B cell (primary cell): ENCODE results near the gene C6orf132. TPM values are rescaled to one million over a fixed set of nuclear protein-coding genes. Genes with fewer than 3 reads are reported as not detected.

Source experiments
- ATAC-seq: fragments of 200-7000 bp; cut with Tn5 transposase; one replicate; pipeline ENCODE4 v1.10.0; 2021; ENCODE audit warnings: low read depth, mild to moderate bottlenecking, moderate number of reproducible peaks, moderate library complexity
- CTCF ChIA-PET: fragments of 350-600 bp; sonication (Branson Sonifier 250); formaldehyde crosslinking; loops from one replicate; lab custom pipeline; 2021; ENCODE audit warnings: antibody characterized with exemption, inconsistent platforms; lab: Charles Lee
- POLR2A ChIA-PET: fragments of 350-600 bp; sonication (Branson Sonifier 250); formaldehyde crosslinking; loops from one replicate; lab custom pipeline; 2021; ENCODE audit warnings: antibody characterized with exemption; lab: Charles Lee
- DNase-seq: peaks from one replicate; pipeline ENCODE4 v3.0.0; 2013
- H2AFZ ChIP-seq: 2 replicates; pipeline ENCODE4 v1.6.1; 2012; ENCODE audit warnings: mild to moderate bottlenecking, low read depth, low read length; ENCODE audit not compliant: insufficient read depth, poor library complexity, severe bottlenecking
- H3K27ac ChIP-seq, 2 donors: 1 replicate in 1 of 2; 2 replicates in 1 of 2; pipeline ENCODE4 v1.5.1; 2012 to 2013; ENCODE audit warnings: low read length in 2 of 2, mild to moderate bottlenecking in 2 of 2, moderate library complexity in 1 of 2
- H3K27me3 ChIP-seq, 4 experiments: fragments of 200-600 bp in 1 of 4; sonication (generic) in 1 of 4; replicated peaks in 1 of 4; 1 replicate in 2 of 4; 2 replicates in 2 of 4; pipeline versions ENCODE4 v1.6.1 to v1.7.0; 2013 to 2016; ENCODE audit warnings: low read length in 3 of 4, mild to moderate bottlenecking in 2 of 4, mixed read lengths in 1 of 4, moderate library complexity in 1 of 4; ENCODE audit not compliant: insufficient read depth in 4 of 4, control insufficient read depth in 3 of 4; ENCODE audit errors: control extremely low read depth in 1 of 4
- H3K36me3 ChIP-seq, 2 experiments: replicated peaks in 1 of 2; 1 replicate in 1 of 2; 2 replicates in 1 of 2; pipeline versions ENCODE4 v1.6.1 to v1.7.1; 2013; ENCODE audit warnings: low read length in 1 of 2; ENCODE audit not compliant: insufficient read depth in 2 of 2, control insufficient read depth in 1 of 2; ENCODE audit errors: control extremely low read depth in 1 of 2, extremely low read depth in 1 of 2
- H3K4me1 ChIP-seq, 2 donors: fragments of 200-600 bp in 1 of 2; sonication (generic) in 1 of 2; 1 replicate in 1 of 2; 2 replicates in 1 of 2; pipeline versions ENCODE4 v1.5.1 to v1.6.1; 2013 to 2017; ENCODE audit warnings: low read length in 2 of 2; ENCODE audit not compliant: control insufficient read depth in 2 of 2, insufficient read depth in 2 of 2
- H3K4me2 ChIP-seq: replicated peaks from 2 replicates; pipeline ENCODE3; 2012; ENCODE audit warnings: mild to moderate bottlenecking, low read depth, low read length; ENCODE audit not compliant: poor library complexity, severe bottlenecking
- H3K4me3 ChIP-seq, 5 experiments: fragments of 200-600 bp in 1 of 5; sonication (generic) in 1 of 5; 1 replicate in 3 of 5; 2 replicates in 2 of 5; pipeline versions ENCODE4 v1.5.1 to v1.7.0; 2011 to 2016; ENCODE audit warnings: low read length in 4 of 5, mild to moderate bottlenecking in 4 of 5, low read depth in 2 of 5, control low read depth in 1 of 5, moderate library complexity in 1 of 5; ENCODE audit not compliant: insufficient read depth in 1 of 5; ENCODE audit errors: control extremely low read depth in 1 of 5, extremely low read depth in 1 of 5
- H3K79me2 ChIP-seq: fragments of 200-600 bp; sonication (generic); one replicate; pipeline ENCODE4 v1.6.0; 2016; ENCODE audit warnings: low read length; ENCODE audit not compliant: control insufficient read depth, insufficient read depth
- H3K9ac ChIP-seq: fragments of 200-600 bp; sonication (generic); 2 replicates; pipeline ENCODE4 v1.6.1; 2017; ENCODE audit warnings: mild to moderate bottlenecking, low read length, moderate library complexity
- H3K9me3 ChIP-seq, 3 donors: one replicate each; pipeline versions ENCODE4 v1.6.1 to v1.7.1; 2013; ENCODE audit warnings: low read length in 2 of 3; ENCODE audit not compliant: control insufficient read depth in 2 of 3, insufficient read depth in 1 of 3; ENCODE audit errors: control extremely low read depth in 1 of 3
- H4K20me1 ChIP-seq: 2 replicates; pipeline ENCODE4 v1.6.0; 2012; ENCODE audit warnings: mild to moderate bottlenecking, low read length; ENCODE audit not compliant: insufficient read depth, control insufficient read depth, poor library complexity, severe bottlenecking
- H3K27ac Mint-ChIP-seq: one replicate; pipeline ENCODE4 v1.8.0; 2021; ENCODE audit warnings: mixed read lengths
- H3K27me3 Mint-ChIP-seq: one replicate; pipeline ENCODE4 v1.8.0; 2021; ENCODE audit warnings: mixed read lengths
- H3K4me1 Mint-ChIP-seq: one replicate; pipeline ENCODE4 v1.8.0; 2021; ENCODE audit warnings: mixed read lengths
- H3K4me3 Mint-ChIP-seq: one replicate; pipeline ENCODE4 v1.8.0; 2021; ENCODE audit warnings: mixed read lengths
- H3K9me3 Mint-ChIP-seq: one replicate; pipeline ENCODE4 v1.8.0; 2022; ENCODE audit warnings: mixed read lengths; ENCODE audit not compliant: insufficient read depth
- CTCF ChIP-seq: fragments of 200-600 bp; IDR thresholded peaks from one replicate; pipeline ENCODE4 v1.8.0; 2022; ENCODE audit warnings: antibody characterized with exemption, mild to moderate bottlenecking
- EZH2 ChIP-seq: IDR thresholded peaks from 2 replicates; pipeline ENCODE4 v1.6.1; 2012; ENCODE audit warnings: borderline replicate concordance, low read depth, mild to moderate bottlenecking, moderate library complexity, low read length; ENCODE audit not compliant: insufficient read depth, poor library complexity, severe bottlenecking
- WGBS: methylation state at CpG from one replicate; pipeline ENCODE4 v1.1.5; 2013; ENCODE audit warnings: missing lambda C conversion rate; ENCODE audit not compliant: insufficient coverage; 5-methylcytosine and 5-hydroxymethylcytosine counted together
- intact Hi-C: fragments of 100-400 bp; cut with micrococcal nuclease; formaldehyde crosslinking; loops from one replicate; pipeline ENCODE4 v1.10.0; 2022
- polyA plus RNA-seq: library from polyadenylated mRNA; depleted of rRNA; stranded (reverse); fragments of >200 nt; gene quantifications from 2 replicates; pipeline ENCODE4 v1.2.3, GENCODE V29; 2012
- total RNA-seq, 2 donors: library from RNA; stranded (reverse); fragments of 120-200 nt in 1 of 2; gene quantifications; 1 replicate in 1 of 2; 2 replicates in 1 of 2; pipeline versions ENCODE4 v1.2.3 to v1.2.4, GENCODE V29; 2013 to 2022

C6orf132 gene
- total and polyA plus RNA-seq, 2 donors (not counting 1 experiment from before 2014, with no cell fraction given): 0.05 TPM; not detected in 1

GRCh38 chr6:42168650-42169049 lies 26.2 kb upstream of the C6orf132 start:
- WGBS: 92% methylated on average over 4 of the region's 6 CpGs
- no peaks in the 10 kb centered on the region for H3K9me3 ChIP-seq
- POLR2A ChIA-PET: no interaction called here
- no peak overlapping the region for H2AFZ ChIP-seq
- no peak for ATAC-seq
- CTCF ChIA-PET: interaction anchor here (0.9 to 1.5 kb wide), 5 partner anchors 45 to 379 kb away, joined by 3 to 4 read pairs (median 4); no protein-coding TSS in a partner anchor
- no peak overlapping the region for H3K27ac ChIP-seq
- DNase-seq: no peak
- Mint-ChIP-seq H3K27ac (no peak overlapping the region), H3K4me1 (no peaks in the 10 kb centered on the region), H3K27me3 (peaks cover 4% of the 10 kb centered on the region), H3K4me3 (no peak overlapping the region), H3K9me3 (no peaks in the 10 kb centered on the region)
- H4K20me1 ChIP-seq: no peaks in the 10 kb centered on the region
- no peaks in the 10 kb centered on the region for H3K27me3 ChIP-seq
- no peaks in the 10 kb centered on the region for H3K79me2 ChIP-seq
- intact Hi-C loops: no loop called here
- no peak overlapping the region for H3K4me3 ChIP-seq
- no peaks in the 10 kb centered on the region for H3K4me1 ChIP-seq
- H3K36me3 ChIP-seq: no peaks in the 10 kb centered on the region
- TF ChIP-seq EZH2 (no peak), CTCF (no peak)
- H3K4me2 ChIP-seq: no peak overlapping the region
- H3K9ac ChIP-seq: no peak overlapping the region

GRCh38 chr6:42166444-42167141 lies 24.2 kb upstream of the C6orf132 start:
- H3K27me3 Mint-ChIP-seq: peaks cover 7% of the 10 kb centered on the region
- Histone ChIP-seq H3K4me1 (no peaks in the 10 kb centered on the region), H3K27me3 (no peaks in the 10 kb centered on the region), H3K79me2 (no peaks in the 10 kb centered on the region), H3K9me3 (no peaks in the 10 kb centered on the region), H3K4me3 (no peak overlapping the region), H3K9ac (no peak overlapping the region), H4K20me1 (no peaks in the 10 kb centered on the region), H3K36me3 (no peaks in the 10 kb centered on the region), H2AFZ (peak overlapping the region; percentile 60), H3K27ac (no peak overlapping the region), H3K4me2 (no peak overlapping the region)
- DNase-seq (peak; percentile 79), ATAC-seq (peak; percentile 76)
- no peak overlapping the region for H3K27ac Mint-ChIP-seq
- no peak overlapping the region for H3K4me3 Mint-ChIP-seq
- intact Hi-C loops: loop anchor here (1.0 kb wide), 3 partner anchors 62 to 386 kb away; partner anchors contain the start of gene PRICKLE4
- no peaks in the 10 kb centered on the region for H3K4me1 Mint-ChIP-seq
- TF ChIP-seq EZH2 (no peak), CTCF (peak; percentile 89)
- CTCF ChIA-PET: interaction anchor here (0.7 to 1.2 kb wide), 3 partner anchors 45 to 380 kb away, joined by 3 to 6 read pairs (median 4); partner anchors contain the start of gene TOMM6
- WGBS: 33% methylated on average over 5 of the region's 8 CpGs
- POLR2A ChIA-PET: no interaction called here
- H3K9me3 Mint-ChIP-seq: no peaks in the 10 kb centered on the region
